Activated T-cell treated with anti-CD3 and anti-CD28 coated beads, Interleukin-2, amount 50 U/mL, for 24 hours (primary cell): ENCODE measurements around the gene UQCC2.
A peak's percentile ranks its signal among the peaks of the same experiment; 100 is the strongest.

ENCODE experiments used
- DNase-seq: peaks from one replicate; pipeline ENCODE4 v3.0.0-alpha.2; 2020
- H3K27ac Mint-ChIP-seq: 2 replicates; pipeline ENCODE4 v1.8.0; 2020; ENCODE audit warnings: mild to moderate bottlenecking, mixed read lengths
- H3K27me3 Mint-ChIP-seq: 2 replicates; pipeline ENCODE4 v1.8.0; 2020; ENCODE audit warnings: mixed read lengths
- H3K36me3 Mint-ChIP-seq: 2 replicates; pipeline ENCODE4 v1.8.0; 2020; ENCODE audit warnings: low read depth, mixed read lengths
- H3K4me1 Mint-ChIP-seq: 2 replicates; pipeline ENCODE4 v1.8.0; 2020; ENCODE audit warnings: low read depth, mixed read lengths
- H3K4me3 Mint-ChIP-seq: 2 replicates; pipeline ENCODE4 v1.8.0; 2020; ENCODE audit warnings: mild to moderate bottlenecking, moderate library complexity, mixed read lengths
- H3K9me3 Mint-ChIP-seq: 2 replicates; pipeline ENCODE4 v1.8.0; 2020; ENCODE audit warnings: mixed read lengths

UQCC2 gene

GRCh38 chr6:33688451-33689147 lies 22.9 kb downstream of the UQCC2 start:
- no peaks in the 10 kb centered on the region for H3K9me3 Mint-ChIP-seq
- H3K27me3 Mint-ChIP-seq = no peaks in the 10 kb centered on the region
- no peak for DNase-seq
- H3K4me1 Mint-ChIP-seq = peaks cover 28% of the 10 kb centered on the region
- H3K36me3 Mint-ChIP-seq = peaks cover 99% of the 10 kb centered on the region
- H3K27ac Mint-ChIP-seq = peak overlapping the region; percentile 29
- H3K4me3 Mint-ChIP-seq = no peak overlapping the region

GRCh38 chr6:33688006-33688405 lies 23.5 kb downstream of the UQCC2 start:
- Mint-ChIP-seq H3K27ac (no peak overlapping the region), H3K36me3 (peaks cover 99% of the 10 kb centered on the region), H3K27me3 (no peaks in the 10 kb centered on the region), H3K4me3 (no peak overlapping the region), H3K4me1 (peaks cover 28% of the 10 kb centered on the region), H3K9me3 (no peaks in the 10 kb centered on the region)
- DNase-seq = no peak

- H3K36me3 Mint-ChIP-seq = peaks cover 99% of the 10 kb centered on the region
- H3K27me3 Mint-ChIP-seq = no peaks in the 10 kb centered on the region
- H3K9me3 Mint-ChIP-seq = no peaks in the 10 kb centered on the region
- no peak overlapping the region for H3K4me3 Mint-ChIP-seq
- DNase-seq = no peak
- peak overlapping the region; percentile 60 for H3K27ac Mint-ChIP-seq
- peaks cover 27% of the 10 kb centered on the region for H3K4me1 Mint-ChIP-seq
These were observed 24.2 kb downstream of the UQCC2 start for GRCh38 chr6:33686981-33687975.

GRCh38 chr6:33686225-33686924 lies 25.1 kb downstream of the UQCC2 start:
- Mint-ChIP-seq H3K4me1 (peaks cover 19% of the 10 kb centered on the region), H3K4me3 (no peak overlapping the region), H3K9me3 (no peaks in the 10 kb centered on the region), H3K36me3 (peaks cover 98% of the 10 kb centered on the region), H3K27me3 (no peaks in the 10 kb centered on the region), H3K27ac (peak overlapping the region; percentile 60)
- DNase-seq = no peak

GRCh38 chr6:33685411-33686224 lies 25.9 kb downstream of the UQCC2 start:
- Mint-ChIP-seq H3K4me1 (peaks cover 14% of the 10 kb centered on the region), H3K27ac (peak overlapping the region; percentile 12), H3K9me3 (no peaks in the 10 kb centered on the region), H3K4me3 (no peak overlapping the region), H3K36me3 (peaks cover 98% of the 10 kb centered on the region), H3K27me3 (no peaks in the 10 kb centered on the region)
- no peak for DNase-seq

- H3K27ac Mint-ChIP-seq = peak overlapping the region; percentile 50
- no peak for DNase-seq
- peaks cover 98% of the 10 kb centered on the region for H3K36me3 Mint-ChIP-seq
- no peak overlapping the region for H3K4me3 Mint-ChIP-seq
- H3K27me3 Mint-ChIP-seq = no peaks in the 10 kb centered on the region
- peaks cover 14% of the 10 kb centered on the region for H3K4me1 Mint-ChIP-seq
- no peaks in the 10 kb centered on the region for H3K9me3 Mint-ChIP-seq
These were observed 26.5 kb downstream of the UQCC2 start for GRCh38 chr6:33684983-33685382.

- Mint-ChIP-seq H3K36me3 (peaks cover 98% of the 10 kb centered on the region), H3K9me3 (no peaks in the 10 kb centered on the region), H3K27me3 (no peaks in the 10 kb centered on the region), H3K27ac (peak overlapping the region; percentile 79), H3K4me1 (peaks cover 14% of the 10 kb centered on the region), H3K4me3 (no peak overlapping the region)
- DNase-seq = no peak
These were observed 27.0 kb downstream of the UQCC2 start for GRCh38 chr6:33684428-33684896.

- DNase-seq = no peak
- Mint-ChIP-seq H3K27ac (peak overlapping the region; percentile 79), H3K9me3 (no peaks in the 10 kb centered on the region), H3K36me3 (peaks cover 98% of the 10 kb centered on the region), H3K4me1 (peaks cover 14% of the 10 kb centered on the region), H3K4me3 (no peak overlapping the region), H3K27me3 (no peaks in the 10 kb centered on the region)
These were observed 27.7 kb downstream of the UQCC2 start for GRCh38 chr6:33683576-33684427.

- H3K27me3 Mint-ChIP-seq = no peaks in the 10 kb centered on the region
- H3K27ac Mint-ChIP-seq = peak overlapping the region; percentile 79
- peaks cover 99% of the 10 kb centered on the region for H3K36me3 Mint-ChIP-seq
- H3K4me1 Mint-ChIP-seq = peaks cover 14% of the 10 kb centered on the region
- peak; percentile 46 for DNase-seq
- H3K4me3 Mint-ChIP-seq = no peak overlapping the region
- H3K9me3 Mint-ChIP-seq = no peaks in the 10 kb centered on the region
These were observed 28.4 kb downstream of the UQCC2 start for GRCh38 chr6:33683051-33683571.

GRCh38 chr6:33682341-33682740 lies 29.2 kb downstream of the UQCC2 start:
- Mint-ChIP-seq H3K27ac (peak overlapping the region; percentile 79), H3K27me3 (no peaks in the 10 kb centered on the region), H3K4me3 (no peak overlapping the region), H3K4me1 (peaks cover 14% of the 10 kb centered on the region), H3K36me3 (peaks cover 99% of the 10 kb centered on the region), H3K9me3 (no peaks in the 10 kb centered on the region)
- no peak for DNase-seq

GRCh38 chr6:33679761-33680160 lies 31.7 kb downstream of the UQCC2 start:
- H3K27ac Mint-ChIP-seq = no peak overlapping the region
- DNase-seq = no peak
- H3K9me3 Mint-ChIP-seq = no peaks in the 10 kb centered on the region
- no peaks in the 10 kb centered on the region for H3K27me3 Mint-ChIP-seq
- no peak overlapping the region for H3K4me3 Mint-ChIP-seq
- peaks cover 14% of the 10 kb centered on the region for H3K4me1 Mint-ChIP-seq
- peaks cover 99% of the 10 kb centered on the region for H3K36me3 Mint-ChIP-seq

- H3K36me3 Mint-ChIP-seq = peaks cover 98% of the 10 kb centered on the region
- no peak for DNase-seq
- no peaks in the 10 kb centered on the region for H3K9me3 Mint-ChIP-seq
- H3K4me1 Mint-ChIP-seq = peaks cover 14% of the 10 kb centered on the region
- H3K4me3 Mint-ChIP-seq = no peak overlapping the region
- no peak overlapping the region for H3K27ac Mint-ChIP-seq
- H3K27me3 Mint-ChIP-seq = no peaks in the 10 kb centered on the region
These were observed 32.5 kb downstream of the UQCC2 start for GRCh38 chr6:33678932-33679490.
